Measurements from ENCODE around the gene R3HDM2. TPM values are rescaled to one million over a fixed set of nuclear protein-coding genes. Genes with fewer than 3 reads are reported as not detected.
A peak's percentile ranks its signal among the peaks of the same experiment; 100 is the strongest.
"Not testable (repeated sequence)": the region's sequence is repeated elsewhere in the genome, so short reads cannot be mapped to it uniquely, and the experiment has no call there.

The R3HDM2 gene
- total RNA-seq, 1 donor from 2014 or later: 20.3 TPM

DNA sequence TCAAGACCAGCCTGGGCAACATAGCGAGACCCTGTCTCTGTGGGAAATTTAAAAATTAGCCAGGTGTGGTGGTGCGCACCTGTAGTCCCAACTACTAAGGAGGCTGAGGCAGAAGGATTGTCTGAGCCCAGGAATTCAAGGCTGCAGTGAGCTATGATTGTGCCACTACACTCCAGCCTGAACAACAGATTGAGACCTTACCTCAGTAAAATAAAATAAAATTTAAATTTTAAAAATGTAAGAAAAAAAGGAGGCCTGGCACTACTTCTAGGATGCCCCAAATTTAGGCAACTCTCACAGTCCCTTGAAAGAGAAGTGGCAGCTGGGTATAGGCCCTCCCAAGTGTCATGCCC, 23.3 kb upstream of the R3HDM2 start:
- no peak for DNase-seq (ENCODE audit: low read depth)

DNA sequence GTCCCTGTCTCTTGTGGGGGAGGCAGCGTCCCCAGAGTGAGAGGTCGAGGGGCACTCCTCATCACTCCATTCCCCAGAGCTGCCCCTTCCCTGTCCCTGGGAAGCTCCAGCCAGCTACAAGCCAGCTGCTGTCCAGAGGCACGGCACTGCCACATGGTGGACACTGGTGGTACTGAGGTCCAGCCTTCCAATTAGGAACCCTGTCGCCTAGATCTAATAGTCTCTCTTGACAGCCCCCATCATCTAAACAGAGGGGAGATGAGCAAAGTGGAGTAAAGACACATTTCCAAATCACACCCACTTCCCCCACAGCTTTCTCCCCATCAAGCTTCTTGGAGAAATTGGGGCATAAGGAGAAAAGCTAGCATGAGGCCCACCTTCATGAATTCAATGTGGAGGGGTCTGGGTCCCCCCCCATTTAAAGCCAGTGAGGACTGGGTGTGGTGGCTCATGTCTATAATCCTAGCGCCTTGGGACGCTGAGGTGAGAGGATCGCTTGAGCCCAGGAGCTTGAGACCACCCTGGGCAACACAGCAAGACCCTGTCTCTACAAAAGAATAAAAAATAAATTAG, 22.2 kb upstream of the R3HDM2 start:
- peak; percentile 88 for DNase-seq (ENCODE audit: low read depth)

- DNase-seq (ENCODE audit: low read depth): peak; percentile 94
Measured at GRCh38 chr12:57452181-57452936, 21.5 kb upstream of the R3HDM2 start.

DNA sequence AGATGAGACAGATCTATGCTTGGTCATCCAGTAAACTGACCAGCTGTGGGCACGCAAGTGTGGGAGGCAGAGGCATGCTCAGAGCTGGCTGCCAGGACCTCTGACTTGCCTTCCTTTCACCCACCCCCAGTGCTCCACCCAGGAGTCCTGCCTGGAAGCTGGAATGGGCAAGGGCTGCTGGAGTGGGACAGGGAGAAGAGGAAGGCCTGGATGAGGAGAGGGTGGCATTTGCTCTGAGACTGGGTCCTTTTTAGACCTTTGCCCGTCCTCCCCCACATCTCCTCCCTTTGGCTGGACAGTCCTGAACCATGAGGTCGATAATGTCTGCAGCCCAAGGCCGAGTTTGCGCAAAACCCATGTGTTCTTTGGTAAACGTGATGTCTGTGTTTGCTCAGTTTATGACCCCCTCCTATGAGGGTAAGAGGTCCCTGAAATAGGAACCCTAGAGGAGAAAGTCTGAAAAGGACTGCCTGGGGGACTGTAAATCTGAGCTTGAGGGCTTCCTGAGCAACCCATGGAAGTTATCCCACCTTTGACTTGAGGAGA, 20.5 kb upstream of the R3HDM2 start:
- peak; percentile 59 for DNase-seq (ENCODE audit: low read depth)

GRCh38 chr12:57450057-57450456, 19.2 kb upstream of the R3HDM2 start:
- DNase-seq (ENCODE audit: low read depth): no peak

GRCh38 chr12:57449375-57449774, 18.5 kb upstream of the R3HDM2 start:
- no peak for DNase-seq (ENCODE audit: low read depth)

GRCh38 chr12:57448669-57449068, 17.8 kb upstream of the R3HDM2 start:
- DNase-seq (ENCODE audit: low read depth): no peak

DNA sequence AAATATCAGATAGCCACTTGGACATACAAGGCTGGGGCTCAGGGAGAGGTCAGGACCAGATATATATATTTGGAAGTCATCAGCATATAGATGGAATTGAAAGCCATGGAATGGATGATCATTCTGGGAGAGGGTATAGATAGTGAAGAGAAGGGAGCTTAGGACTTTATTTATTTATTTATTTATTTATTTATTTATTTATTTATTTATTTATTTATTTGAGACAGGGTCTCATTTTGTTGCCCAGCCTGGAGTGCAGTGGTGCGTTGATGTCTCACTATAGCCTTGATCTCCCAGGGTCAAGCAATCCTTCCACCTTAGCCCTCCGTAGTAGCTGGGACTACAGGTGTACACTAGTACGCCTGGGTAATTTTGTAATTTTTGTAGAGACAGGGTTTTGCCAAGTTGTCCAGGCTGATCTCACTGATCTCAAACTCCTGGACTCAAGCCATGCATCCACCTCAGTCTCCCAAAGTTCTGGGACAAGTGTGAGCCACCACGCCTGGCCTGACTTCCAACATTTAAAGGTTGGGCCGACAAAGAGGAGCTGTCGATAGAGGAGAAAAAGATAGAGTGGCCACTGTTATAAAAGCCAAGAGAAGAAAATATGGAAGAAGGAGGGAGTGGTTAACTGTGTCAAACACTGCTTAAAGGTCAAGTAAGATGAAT, 15.6 kb upstream of the R3HDM2 start:
- no peak for DNase-seq (ENCODE audit: low read depth)

GRCh38 chr12:57444744-57445143, 13.9 kb upstream of the R3HDM2 start:
- DNase-seq (ENCODE audit: low read depth): no peak

- not testable (repeated sequence) for DNase-seq (ENCODE audit: low read depth)
Measured at GRCh38 chr12:57444337-57444736, 13.5 kb upstream of the R3HDM2 start.

- DNase-seq (ENCODE audit: low read depth): no peak
Measured at GRCh38 chr12:57441846-57442427, 11.1 kb upstream of the R3HDM2 start.

DNA sequence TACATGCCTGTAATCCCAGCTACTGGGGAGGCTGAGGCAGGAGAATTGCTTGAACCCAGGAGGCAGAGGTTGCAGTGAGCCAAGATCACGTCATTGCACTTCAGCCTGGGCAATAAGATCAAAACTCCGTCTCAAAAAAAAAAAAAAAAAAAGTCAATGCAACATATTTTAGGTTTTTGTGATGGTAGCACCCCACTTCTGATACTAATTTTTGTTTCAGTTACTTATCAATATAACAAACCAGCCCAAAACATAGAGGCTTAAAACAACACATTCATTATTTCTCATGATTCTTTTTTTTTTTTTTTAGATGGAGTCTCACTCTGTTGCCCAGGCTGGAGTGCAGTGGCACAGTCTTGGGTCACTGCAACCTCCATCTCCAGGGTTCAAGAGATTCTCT, 10.6 kb upstream of the R3HDM2 start:
- not testable (repeated sequence) for DNase-seq (ENCODE audit: low read depth)

DNA sequence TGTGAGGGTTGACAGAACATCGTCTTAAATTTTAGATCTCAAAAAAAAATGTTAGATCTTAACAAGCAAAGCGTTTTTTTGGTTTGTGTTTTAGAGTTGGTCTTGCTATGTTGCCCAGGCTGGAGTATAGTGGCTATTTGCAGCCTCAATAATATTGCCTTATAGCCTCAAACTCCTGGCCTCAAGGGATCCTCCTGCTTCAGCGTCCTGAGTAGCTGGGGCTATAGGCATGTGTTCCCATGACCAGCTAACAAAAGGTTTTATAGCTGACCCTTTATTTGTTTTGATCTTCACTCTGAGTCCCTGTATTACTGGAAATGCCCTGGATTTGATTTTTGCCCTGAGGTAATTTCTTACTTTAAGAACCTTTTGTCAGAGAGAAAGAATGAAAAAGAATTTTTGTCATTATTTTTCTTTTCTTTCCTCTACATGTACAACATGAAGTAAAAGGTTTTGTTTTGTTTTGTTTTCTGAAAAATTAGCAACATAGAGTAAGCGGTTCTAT, 9.0 kb upstream of the R3HDM2 start:
- no peak for DNase-seq (ENCODE audit: low read depth)

DNA sequence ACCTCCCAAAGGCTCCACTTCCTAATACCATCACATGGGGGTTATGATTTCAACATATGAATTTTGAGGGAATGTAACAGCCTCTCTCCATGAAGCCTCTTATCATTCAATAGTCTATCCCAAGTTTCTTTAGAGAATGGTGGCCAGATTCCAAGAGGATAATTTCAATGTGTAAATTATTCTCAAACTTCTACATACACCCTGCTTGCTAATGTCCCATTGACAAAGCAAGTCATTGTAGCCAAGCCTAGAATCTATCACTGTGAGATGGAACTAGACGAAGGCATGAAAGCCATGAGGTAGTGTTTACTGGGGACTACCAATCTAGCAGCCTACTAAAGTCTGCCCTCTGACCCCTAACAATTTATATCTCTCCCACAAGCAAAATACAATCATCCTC, 7.6 kb upstream of the R3HDM2 start:
- DNase-seq (ENCODE audit: low read depth): no peak

GRCh38 chr12:57435293-57435692, 4.5 kb upstream of the R3HDM2 start:
- DNase-seq (ENCODE audit: low read depth): no peak

GRCh38 chr12:57434517-57435223, 3.8 kb upstream of the R3HDM2 start, which contains the start of gene INHBC:
Gene INHBC (plus strand): TSS chr12:57434784. CDS start chr12:57434887, 103 bp downstream.
- DNase-seq (ENCODE audit: low read depth): peak; percentile 10

DNA sequence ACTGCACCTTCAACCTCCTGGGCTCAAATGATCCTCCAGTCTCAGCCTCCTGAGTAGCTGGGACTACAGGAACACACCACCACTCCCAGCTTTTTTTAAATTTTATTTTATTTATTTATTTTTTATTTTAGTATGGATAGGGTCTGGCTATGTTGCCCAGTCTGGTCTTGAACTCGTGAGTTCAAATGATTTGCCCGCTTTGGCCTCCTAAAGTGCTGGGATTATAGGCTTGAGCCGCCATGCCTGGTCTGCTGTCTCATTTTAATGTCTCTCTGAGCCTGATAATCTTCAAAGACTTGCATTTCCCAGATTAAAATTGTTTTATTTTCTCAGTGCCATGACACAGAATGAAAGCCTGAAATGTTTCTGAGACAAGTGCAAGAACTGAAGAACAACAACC, 2.5 kb upstream of the R3HDM2 start:
- DNase-seq (ENCODE audit: low read depth): no peak

- DNase-seq (ENCODE audit: low read depth): no peak
Measured at GRCh38 chr12:57431654-57432188, 878 bp upstream of the R3HDM2 start.

- no peak for DNase-seq (ENCODE audit: low read depth)
Measured at GRCh38 chr12:57430112-57430930, 522 bp downstream of the R3HDM2 start.
